ENCODE measurements around the gene RTN4R. TPM values are rescaled to one million over a fixed set of nuclear protein-coding genes. Genes with fewer than 3 reads are reported as not detected.

RTN4R gene
- total and polyA plus RNA-seq, 2 of the 4 experiments (the other 2 are of a cell fraction): 0.18 to 0.94 TPM

DNA sequence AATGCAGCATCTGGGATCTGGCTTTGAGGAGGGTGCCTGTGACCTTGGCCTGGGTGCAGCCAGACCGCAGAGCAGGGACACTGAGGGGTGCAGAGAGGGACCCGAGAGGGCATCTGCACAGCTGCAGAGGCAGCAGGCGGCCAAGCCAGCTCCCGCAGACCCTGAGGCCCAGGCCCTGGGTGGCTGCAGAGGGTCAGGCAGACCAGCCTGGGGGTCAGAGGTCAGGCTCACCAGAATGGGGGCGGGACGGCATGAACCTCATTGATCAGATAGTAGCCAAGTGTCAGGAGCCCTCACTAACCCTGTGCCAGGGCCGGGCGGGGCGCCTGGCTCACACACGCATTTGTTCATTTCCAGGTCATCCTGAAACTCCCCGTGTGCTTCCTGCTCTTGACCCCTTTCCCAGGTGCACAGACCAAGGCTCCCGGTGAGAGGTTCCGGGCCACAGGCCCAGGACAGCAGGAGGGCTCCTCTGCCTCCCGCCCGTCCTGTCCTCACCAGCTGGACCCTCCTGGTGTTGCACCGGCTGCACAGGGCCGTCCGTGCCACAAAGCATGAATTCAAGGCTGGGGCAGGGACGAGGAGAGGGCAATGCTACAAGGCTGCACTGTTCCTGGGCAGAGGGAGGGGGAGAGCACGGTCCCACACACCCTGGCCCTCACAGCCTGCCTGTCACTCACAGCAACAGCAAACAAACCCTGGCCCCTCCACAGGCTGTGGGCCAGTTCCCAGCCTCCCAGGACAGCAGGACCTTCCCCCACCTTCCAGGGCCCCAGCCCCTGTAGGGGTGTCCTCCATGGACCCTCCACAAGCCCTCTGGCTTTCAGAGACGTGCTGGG lies 3.3 kb downstream of the RTN4R start:
- BruUV-seq (replicated peaks): no TSS peak
- Histone ChIP-seq H4K8ac (ENCODE audit: low read depth in 2 of 2, low read length in 2 of 2) (no peak overlapping the region), H3K4me1 (ENCODE audit: control insufficient read depth, insufficient read depth, low read length) (no peaks in the 10 kb centered on the region), H2BK15ac (ENCODE audit: low read depth, low read length) (no peak overlapping the region), H3K56ac (ENCODE audit: extremely low read depth, insufficient read depth, low read length) (no peak overlapping the region), H2BK5ac (ENCODE audit: low read depth, low read length, poor library complexity, severe bottlenecking) (no peak overlapping the region), H3K27me3 (ENCODE audit: control insufficient read depth, insufficient read depth, low read length) (peaks cover 23% of the 10 kb centered on the region), H3K18ac (ENCODE audit: low read depth, low read length) (no peak overlapping the region), H4K91ac (ENCODE audit: insufficient read depth, low read depth, low read length) (no peak overlapping the region), H3K14ac (replicated peaks; ENCODE audit: low read depth, low read length) (no peak overlapping the region), H3K27ac (ENCODE audit: insufficient read depth, low read length) (no peak overlapping the region), H3K9me1 (ENCODE audit: insufficient read depth, low read length) (no peaks in the 10 kb centered on the region), H2AK9ac (replicated peaks; ENCODE audit: low read depth, low read length, poor library complexity) (no peak overlapping the region), H3K36me3 (ENCODE audit: control insufficient read depth, insufficient read depth, low read length) (no peaks in the 10 kb centered on the region), H3K9me3 (ENCODE audit: control insufficient read depth, insufficient read depth, low read length) (no peaks in the 10 kb centered on the region), H3K4me2 (ENCODE audit: low read depth, low read length) (no peak overlapping the region), H4K5ac (ENCODE audit: low read depth, low read length) (no peak overlapping the region), H3K9ac (ENCODE audit: low read depth, low read length) (no peak overlapping the region), H2AFZ (replicated peaks; ENCODE audit: low read length, poor library complexity) (no peak overlapping the region), H3K4me3 (ENCODE audit: insufficient read depth, low read depth, low read length) (no peak overlapping the region), H4K20me1 (ENCODE audit: insufficient read depth, low read length) (no peaks in the 10 kb centered on the region; the same call in none of the 2 replicates), H2BK20ac (ENCODE audit: low read depth, low read length) (no peak overlapping the region), H3K23ac (ENCODE audit: low read depth, low read length) (no peak overlapping the region), H3K79me1 (ENCODE audit: low read depth in 1 of 2, low read length in 2 of 2) (no peaks in the 10 kb centered on the region), H2AK5ac (ENCODE audit: low read depth, low read length) (no peak overlapping the region), H3K4ac (ENCODE audit: low read depth, low read length) (no peak overlapping the region), H2BK120ac (ENCODE audit: low read depth, low read length) (no peak overlapping the region)
- dilution Hi-C loops (cut with HindIII; ENCODE audit: low sequenced_read_pairs, unreplicated experiment): no loop called here
- DNase-seq: no peak
- ChIA-PET CTCF (no interaction called here), POLR2A (ENCODE audit: unreplicated experiment) (no interaction called here)
- intact Hi-C loops (cut with micrococcal nuclease): loop anchor here (5.0 kb wide), 1 partner anchor 88 kb away; no protein-coding TSS in a partner anchor
- in situ Hi-C loops (cut with MboI; ENCODE audit: low sequenced_read_pairs): no loop called here
- ATAC-seq (ENCODE audit: low read depth): no peak
- 35% methylated on average over 4 of the region's 21 CpGs; no CpG with 5 or more reads in 1 of the 2 experiments for WGBS, 2 experiments (ENCODE audit: extremely low coverage in 2 of 2, insufficient read length in 1 of 2)
- TF ChIP-seq, protein P1, sequence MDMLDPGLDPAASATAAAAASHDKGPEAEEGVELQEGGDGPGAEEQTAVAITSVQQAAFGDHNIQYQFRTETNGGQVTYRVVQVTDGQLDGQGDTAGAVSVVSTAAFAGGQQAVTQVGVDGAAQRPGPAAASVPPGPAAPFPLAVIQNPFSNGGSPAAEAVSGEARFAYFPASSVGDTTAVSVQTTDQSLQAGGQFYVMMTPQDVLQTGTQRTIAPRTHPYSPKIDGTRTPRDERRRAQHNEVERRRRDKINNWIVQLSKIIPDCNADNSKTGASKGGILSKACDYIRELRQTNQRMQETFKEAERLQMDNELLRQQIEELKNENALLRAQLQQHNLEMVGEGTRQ (IDR thresholded peaks at IDR 0.05; ENCODE audit: low read depth, low read length): no peak
- no peak for TF ChIP-seq RAD21 (IDR thresholded peaks at IDR 0.05; ENCODE audit: low read length)
- TF ChIP-seq, protein P2, sequence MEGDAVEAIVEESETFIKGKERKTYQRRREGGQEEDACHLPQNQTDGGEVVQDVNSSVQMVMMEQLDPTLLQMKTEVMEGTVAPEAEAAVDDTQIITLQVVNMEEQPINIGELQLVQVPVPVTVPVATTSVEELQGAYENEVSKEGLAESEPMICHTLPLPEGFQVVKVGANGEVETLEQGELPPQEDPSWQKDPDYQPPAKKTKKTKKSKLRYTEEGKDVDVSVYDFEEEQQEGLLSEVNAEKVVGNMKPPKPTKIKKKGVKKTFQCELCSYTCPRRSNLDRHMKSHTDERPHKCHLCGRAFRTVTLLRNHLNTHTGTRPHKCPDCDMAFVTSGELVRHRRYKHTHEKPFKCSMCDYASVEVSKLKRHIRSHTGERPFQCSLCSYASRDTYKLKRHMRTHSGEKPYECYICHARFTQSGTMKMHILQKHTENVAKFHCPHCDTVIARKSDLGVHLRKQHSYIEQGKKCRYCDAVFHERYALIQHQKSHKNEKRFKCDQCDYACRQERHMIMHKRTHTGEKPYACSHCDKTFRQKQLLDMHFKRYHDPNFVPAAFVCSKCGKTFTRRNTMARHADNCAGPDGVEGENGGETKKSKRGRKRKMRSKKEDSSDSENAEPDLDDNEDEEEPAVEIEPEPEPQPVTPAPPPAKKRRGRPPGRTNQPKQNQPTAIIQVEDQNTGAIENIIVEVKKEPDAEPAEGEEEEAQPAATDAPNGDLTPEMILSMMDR (conservative IDR thresholded peaks at IDR 0.05; ENCODE audit: low read depth, low read length): no peak
- TF ChIP-seq POLR2A (IDR thresholded peaks at IDR 0.05; ENCODE audit: low read depth, low read length): no peak
- TF ChIP-seq MXI1 (IDR thresholded peaks at IDR 0.05; ENCODE audit: borderline replicate concordance, low read depth, low read length): no peak
- no peak for TF ChIP-seq RCOR1 (IDR thresholded peaks at IDR 0.05; ENCODE audit: insufficient replicate concordance, low read length)
- TF ChIP-seq CHD1 (IDR thresholded peaks at IDR 0.05; ENCODE audit: low read depth, low read length): no peak
- TF ChIP-seq RFX5 (IDR thresholded peaks at IDR 0.05; ENCODE audit: low read depth, low read length): no peak
- TF ChIP-seq FOS (IDR thresholded peaks at IDR 0.05; ENCODE audit: low read depth, low read length): no peak
- TF ChIP-seq, protein P3, sequence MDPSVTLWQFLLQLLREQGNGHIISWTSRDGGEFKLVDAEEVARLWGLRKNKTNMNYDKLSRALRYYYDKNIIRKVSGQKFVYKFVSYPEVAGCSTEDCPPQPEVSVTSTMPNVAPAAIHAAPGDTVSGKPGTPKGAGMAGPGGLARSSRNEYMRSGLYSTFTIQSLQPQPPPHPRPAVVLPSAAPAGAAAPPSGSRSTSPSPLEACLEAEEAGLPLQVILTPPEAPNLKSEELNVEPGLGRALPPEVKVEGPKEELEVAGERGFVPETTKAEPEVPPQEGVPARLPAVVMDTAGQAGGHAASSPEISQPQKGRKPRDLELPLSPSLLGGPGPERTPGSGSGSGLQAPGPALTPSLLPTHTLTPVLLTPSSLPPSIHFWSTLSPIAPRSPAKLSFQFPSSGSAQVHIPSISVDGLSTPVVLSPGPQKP (IDR thresholded peaks at IDR 0.05; ENCODE audit: borderline replicate concordance, low read depth, low read length): no peak
- TF ChIP-seq MAZ (IDR thresholded peaks at IDR 0.05; ENCODE audit: borderline replicate concordance, low read depth, low read length): no peak
- TF ChIP-seq BHLHE40 (IDR thresholded peaks at IDR 0.05; ENCODE audit: low read depth, low read length): no peak
- no peak for TF ChIP-seq CEBPB (IDR thresholded peaks at IDR 0.05; ENCODE audit: low read depth, low read length)
- no peak for TF ChIP-seq NFE2L2 (IDR thresholded peaks at IDR 0.05; ENCODE audit: low read depth, low read length)
- no peak for TF ChIP-seq MAFK (IDR thresholded peaks at IDR 0.05; ENCODE audit: low read depth, low read length)

All from IMR-90 (cell line).